IPS-18c (cell line): Measurements from ENCODE around the gene CPHXL2.

ENCODE experiments used
- H3K4me3 ChIP-seq: 2 replicates; pipeline ENCODE4 v1.7.0; 2013; ENCODE audit warnings: low read depth, mild to moderate bottlenecking, low read length, moderate library complexity; ENCODE audit not compliant: insufficient read depth
- H3K9me3 ChIP-seq: one replicate; pipeline ENCODE4 v1.6.1; 2013; ENCODE audit warnings: mild to moderate bottlenecking, low read length, moderate library complexity; ENCODE audit not compliant: control insufficient read depth, insufficient read depth

The CPHXL2 gene

GRCh38 chr16:75618780-75619179 is 58.0 kb downstream of the CPHXL2 start:
- Histone ChIP-seq H3K9me3 (no peaks in the 10 kb centered on the region), H3K4me3 (no peak overlapping the region)

GRCh38 chr16:75617121-75617520 is 59.7 kb downstream of the CPHXL2 start:
- Histone ChIP-seq H3K9me3 (no peaks in the 10 kb centered on the region), H3K4me3 (no peak overlapping the region)

GRCh38 chr16:75616521-75617010 is 60.2 kb downstream of the CPHXL2 start:
- Histone ChIP-seq H3K4me3 (no peak overlapping the region), H3K9me3 (no peaks in the 10 kb centered on the region)

GRCh38 chr16:75615619-75616018 is 61.2 kb downstream of the CPHXL2 start:
- Histone ChIP-seq H3K4me3 (no peak overlapping the region), H3K9me3 (no peaks in the 10 kb centered on the region)

- Histone ChIP-seq H3K4me3 (no peak overlapping the region), H3K9me3 (no peaks in the 10 kb centered on the region)
These were observed 62.5 kb downstream of the CPHXL2 start for GRCh38 chr16:75614066-75614897.
